ENCODE results near the gene MAST3.

The MAST3 gene

GRCh38 chr19:18107235-18107634, 9.7 kb downstream of the MAST3 start:
- H3K9me3 ChIP-seq (ENCODE audit: insufficient read depth, low read depth, low read length): no peaks in the 10 kb centered on the region
- no peak overlapping the region for H3K4me3 ChIP-seq (ENCODE audit: low read length, poor library complexity, severe bottlenecking)
- H3K4me1 ChIP-seq (ENCODE audit: insufficient read depth, low read length, poor library complexity, severe bottlenecking): peaks cover 20% of the 10 kb centered on the region
- H3K79me2 ChIP-seq (ENCODE audit: insufficient read depth, low read length): no peaks in the 10 kb centered on the region
- no peak overlapping the region for H3K4me2 ChIP-seq (ENCODE audit: low read depth, low read length, poor library complexity, severe bottlenecking)
- no peak overlapping the region for H3K9ac ChIP-seq (ENCODE audit: low read depth, low read length, poor library complexity, severe bottlenecking)
- no peak overlapping the region for H2AFZ ChIP-seq (ENCODE audit: low read length)
- H3K9me2 ChIP-seq (replicated peaks; ENCODE audit: low read depth, low read length): no peaks in the 10 kb centered on the region
- no peaks in the 10 kb centered on the region for H3F3A ChIP-seq (ENCODE audit: low read depth)
- H3K36me3 ChIP-seq (ENCODE audit: insufficient read depth, low read length): no peaks in the 10 kb centered on the region
- H4K20me1 ChIP-seq (ENCODE audit: insufficient read depth, low read length, poor library complexity, severe bottlenecking): no peaks in the 10 kb centered on the region
- H3K27me3 ChIP-seq (ENCODE audit: insufficient read depth, low read length, poor library complexity, severe bottlenecking): no peaks in the 10 kb centered on the region
- TF ChIP-seq CTCF (conservative IDR thresholded peaks at IDR 0.05; ENCODE audit: low read length) (no peak), EZH2phosphoT487 (IDR thresholded peaks at IDR 0.05; ENCODE audit: borderline replicate concordance) (no peak)

GRCh38 chr19:18108897-18109296, 11.3 kb downstream of the MAST3 start:
- Histone ChIP-seq H3K4me3 (ENCODE audit: low read length, poor library complexity, severe bottlenecking) (no peak overlapping the region), H4K20me1 (ENCODE audit: insufficient read depth, low read length, poor library complexity, severe bottlenecking) (no peaks in the 10 kb centered on the region), H3K36me3 (ENCODE audit: insufficient read depth, low read length) (no peaks in the 10 kb centered on the region), H3F3A (ENCODE audit: low read depth) (no peaks in the 10 kb centered on the region), H3K4me2 (ENCODE audit: low read depth, low read length, poor library complexity, severe bottlenecking) (no peak overlapping the region), H3K9ac (ENCODE audit: low read depth, low read length, poor library complexity, severe bottlenecking) (no peak overlapping the region), H3K27me3 (ENCODE audit: insufficient read depth, low read length, poor library complexity, severe bottlenecking) (no peaks in the 10 kb centered on the region), H3K9me3 (ENCODE audit: insufficient read depth, low read depth, low read length) (no peaks in the 10 kb centered on the region), H2AFZ (ENCODE audit: low read length) (no peak overlapping the region), H3K9me2 (replicated peaks; ENCODE audit: low read depth, low read length) (no peaks in the 10 kb centered on the region), H3K4me1 (ENCODE audit: insufficient read depth, low read length, poor library complexity, severe bottlenecking) (peaks cover 20% of the 10 kb centered on the region), H3K79me2 (ENCODE audit: insufficient read depth, low read length) (no peaks in the 10 kb centered on the region)
- TF ChIP-seq CTCF (conservative IDR thresholded peaks at IDR 0.05; ENCODE audit: low read length) (no peak), EZH2phosphoT487 (IDR thresholded peaks at IDR 0.05; ENCODE audit: borderline replicate concordance) (no peak)

- no peaks in the 10 kb centered on the region for H3K79me2 ChIP-seq (ENCODE audit: insufficient read depth, low read length)
- no peaks in the 10 kb centered on the region for H3F3A ChIP-seq (ENCODE audit: low read depth)
- peak overlapping the region; percentile 46 for H3K9ac ChIP-seq (ENCODE audit: low read depth, low read length, poor library complexity, severe bottlenecking)
- H3K36me3 ChIP-seq (ENCODE audit: insufficient read depth, low read length): no peaks in the 10 kb centered on the region
- H3K27me3 ChIP-seq (ENCODE audit: insufficient read depth, low read length, poor library complexity, severe bottlenecking): no peaks in the 10 kb centered on the region
- no peak for TF ChIP-seq CTCF (conservative IDR thresholded peaks at IDR 0.05; ENCODE audit: low read length)
- no peak for TF ChIP-seq EZH2phosphoT487 (IDR thresholded peaks at IDR 0.05; ENCODE audit: borderline replicate concordance)
- no peaks in the 10 kb centered on the region for H3K9me2 ChIP-seq (replicated peaks; ENCODE audit: low read depth, low read length)
- H3K4me3 ChIP-seq (ENCODE audit: low read length, poor library complexity, severe bottlenecking): peak overlapping the region; percentile 72
- peak overlapping the region; percentile 87; the same call in 1 of the 2 replicates for H2AFZ ChIP-seq (ENCODE audit: low read length)
- peak overlapping the region; percentile 83 for H3K4me2 ChIP-seq (ENCODE audit: low read depth, low read length, poor library complexity, severe bottlenecking)
- peaks cover 17% of the 10 kb centered on the region for H3K4me1 ChIP-seq (ENCODE audit: insufficient read depth, low read length, poor library complexity, severe bottlenecking)
- no peaks in the 10 kb centered on the region for H4K20me1 ChIP-seq (ENCODE audit: insufficient read depth, low read length, poor library complexity, severe bottlenecking)
- H3K9me3 ChIP-seq (ENCODE audit: insufficient read depth, low read depth, low read length): no peaks in the 10 kb centered on the region
Measured at GRCh38 chr19:18109341-18109732, 11.8 kb downstream of the MAST3 start.
